Endothelial cell of umbilical vein (primary cell): ENCODE results near the gene INSL6. TPM values are rescaled to one million over a fixed set of nuclear protein-coding genes. Genes with fewer than 3 reads are reported as not detected.

Experiments
- BruUV-seq: library from RNA; stranded (reverse); fragments of 400-500 nt; replicated peaks from 2 replicates; lab custom pipeline; 2021; lab: Mats Ljungman, UMichigan
- CTCF ChIA-PET: fragments of 300-600, 350-600 bp; sonication (Branson Sonifier 250); formaldehyde crosslinking; loops from one replicate; lab custom pipeline; 2021; ENCODE audit warnings: antibody characterized with exemption, inconsistent platforms; lab: Charles Lee
- POLR2A ChIA-PET: fragments of 300-600, 350-600 bp; sonication (Branson Sonifier 250); formaldehyde crosslinking; loops from one replicate; lab custom pipeline; 2021; ENCODE audit warnings: antibody characterized with exemption, inconsistent platforms; lab: Charles Lee
- DNase-seq: peaks from one replicate; pipeline ENCODE4 v3.0.0-alpha.2; 2011; ENCODE audit warnings: low read depth, low spot score
- FAIRE-seq: peaks from 2 replicates; lab custom pipeline; 2011; peaks lifted over from hg19 to GRCh38; lab: Jason Lieb, UNC
- H2AFZ ChIP-seq: 2 replicates; pipeline ENCODE4 v1.6.0; 2012; ENCODE audit warnings: low read depth, low read length, control low read depth, inconsistent platforms
- H3K27ac ChIP-seq: 2 replicates; pipeline ENCODE4 v1.5.1; 2011; ENCODE audit warnings: low read depth, mild to moderate bottlenecking, control low read depth, low read length, moderate library complexity; ENCODE audit not compliant: insufficient read depth
- H3K27me3 ChIP-seq, 2 experiments: 2 replicates each; pipeline versions ENCODE4 v1.6.0 to v1.6.1; 2011; ENCODE audit warnings: low read length in 2 of 2, mixed read lengths in 1 of 2; ENCODE audit not compliant: control insufficient read depth in 2 of 2, insufficient read depth in 2 of 2
- H3K36me3 ChIP-seq, 2 experiments: 2 replicates in 1 of 2; 3 replicates in 1 of 2; pipeline ENCODE4 v1.5.1; 2011; ENCODE audit warnings: low read length in 2 of 2, mild to moderate bottlenecking in 1 of 2, moderate library complexity in 1 of 2; ENCODE audit not compliant: control insufficient read depth in 2 of 2, insufficient read depth in 2 of 2; ENCODE audit errors: extremely low read depth in 1 of 2
- H3K4me1 ChIP-seq: 3 replicates; pipeline ENCODE4 v1.5.1; 2011; ENCODE audit warnings: mild to moderate bottlenecking, low read length; ENCODE audit not compliant: control insufficient read depth, insufficient read depth; ENCODE audit errors: extremely low read depth
- H3K4me2 ChIP-seq: 2 replicates; pipeline ENCODE4 v1.6.1; 2011; ENCODE audit warnings: low read length, control low read depth, mixed read lengths; ENCODE audit not compliant: insufficient read depth
- H3K4me3 ChIP-seq, 3 experiments: fragments of 200-600 bp in 1 of 3; sonication (generic), shearing (Covaris generic) in 1 of 3; replicated peaks in 1 of 3; 2 replicates each; pipeline ENCODE4 v1.5.1; 2011 to 2016; ENCODE audit warnings: control low read depth in 3 of 3, low read length in 3 of 3, mild to moderate bottlenecking in 2 of 3, inconsistent platforms in 1 of 3, low read depth in 1 of 3, moderate library complexity in 1 of 3; ENCODE audit not compliant: insufficient read depth in 1 of 3
- H3K79me2 ChIP-seq: 2 replicates; pipeline ENCODE4 v1.6.0; 2012; ENCODE audit warnings: low read length, inconsistent platforms; ENCODE audit not compliant: control insufficient read depth, insufficient read depth
- H3K9ac ChIP-seq: replicated peaks from 2 replicates; pipeline ENCODE3; 2011; ENCODE audit warnings: low read length, control low read depth; ENCODE audit not compliant: insufficient read depth; ENCODE audit errors: extremely low read depth
- H3K9me1 ChIP-seq: replicated peaks from 3 replicates; pipeline ENCODE4 v1.6.0; 2011; ENCODE audit warnings: mild to moderate bottlenecking, low read length; ENCODE audit not compliant: control insufficient read depth, insufficient read depth; ENCODE audit errors: extremely low read depth
- H3K9me3 ChIP-seq: replicated peaks from 2 replicates; pipeline ENCODE4 v1.5.1; 2012; ENCODE audit warnings: low read length, inconsistent platforms; ENCODE audit not compliant: control insufficient read depth, insufficient read depth
- H4K20me1 ChIP-seq: replicated peaks from 2 replicates; pipeline ENCODE3; 2011; ENCODE audit warnings: mild to moderate bottlenecking, low read length; ENCODE audit not compliant: control insufficient read depth, insufficient read depth; ENCODE audit errors: extremely low read depth
- CTCF ChIP-seq, 2 donors: IDR thresholded peaks; 1 replicate in 1 of 2; 2 replicates in 1 of 2; pipeline ENCODE4 v1.5.1; 2011; ENCODE audit warnings: low read length in 2 of 2, mild to moderate bottlenecking in 2 of 2, moderate library complexity in 2 of 2, control low read depth in 1 of 2, inconsistent platforms in 1 of 2, low read depth in 1 of 2; ENCODE audit not compliant: insufficient read depth in 1 of 2; ENCODE audit errors: extremely low read depth in 1 of 2
- EZH2 ChIP-seq: IDR thresholded peaks from 2 replicates; pipeline ENCODE4 v1.6.1; 2012; ENCODE audit warnings: borderline replicate concordance, low read depth, mild to moderate bottlenecking, moderate library complexity, low read length, inconsistent platforms; ENCODE audit not compliant: severe bottlenecking
- FOS ChIP-seq: IDR thresholded peaks from 2 replicates; pipeline ENCODE4 v1.6.1; 2011; ENCODE audit warnings: mild to moderate bottlenecking, low read length, moderate library complexity, borderline replicate concordance; ENCODE audit not compliant: insufficient read depth
- GATA2 ChIP-seq: IDR thresholded peaks from 2 replicates; pipeline ENCODE4 v1.7.0; 2011; ENCODE audit warnings: low read depth, mild to moderate bottlenecking, moderate library complexity, mixed read lengths, low read length; ENCODE audit not compliant: insufficient read length, insufficient read depth
- JUN ChIP-seq: IDR thresholded peaks from 2 replicates; pipeline ENCODE4 v1.6.1; 2011; ENCODE audit warnings: borderline replicate concordance, low read depth; ENCODE audit not compliant: insufficient read length, insufficient read depth
- MAX ChIP-seq: IDR thresholded peaks from 2 replicates; pipeline ENCODE4 v1.6.1; 2011; ENCODE audit not compliant: insufficient read depth, insufficient read length
- MYC ChIP-seq: IDR thresholded peaks from one replicate; pipeline ENCODE4 v1.6.1; 2011; ENCODE audit warnings: mild to moderate bottlenecking, low read depth, low read length
- POLR2A ChIP-seq: IDR thresholded peaks from 2 replicates; pipeline ENCODE4 v1.6.1; 2012; ENCODE audit warnings: low read depth, mild to moderate bottlenecking, control low read depth, low read length
- POLR2AphosphoS5 ChIP-seq: IDR thresholded peaks from 2 replicates; pipeline ENCODE4 v1.6.1; 2012; ENCODE audit warnings: low read depth, mild to moderate bottlenecking, control low read depth, low read length, moderate library complexity; ENCODE audit not compliant: insufficient read depth
- dilution Hi-C: fragments of 300-500 bp; cut with MboI; formaldehyde crosslinking; loops from one replicate; pipeline ENCODE4 v1.15.0; 2019; ENCODE audit warnings: low sequenced_read_pairs; ENCODE audit not compliant: extremely low pct_ligation_motif_present
- intact Hi-C: fragments of 100-400 bp; cut with micrococcal nuclease; formaldehyde crosslinking; loops from one replicate; pipeline ENCODE4 v1.10.0; 2022
- polyA plus RNA-seq, 4 experiments: library from polyadenylated mRNA; depleted of rRNA in 3 of 4; stranded (reverse) in 3 of 4; unstranded in 1 of 4; fragments of >200 nt; gene quantifications; 2 replicates each; pipeline versions ENCODE4 v1.2.1 to v1.2.3, GENCODE V29; 2011 to 2012; ENCODE audit warnings: missing spikeins in 1 of 4
- total RNA-seq: library from RNA; stranded (reverse); gene quantifications from 2 replicates; pipeline ENCODE4 v1.2.3, GENCODE V29; 2021

The INSL6 gene
- total and polyA plus RNA-seq, 2 donors (not counting 3 experiments of a cell fraction or from before 2014, with no cell fraction given), result not detected

DNA sequence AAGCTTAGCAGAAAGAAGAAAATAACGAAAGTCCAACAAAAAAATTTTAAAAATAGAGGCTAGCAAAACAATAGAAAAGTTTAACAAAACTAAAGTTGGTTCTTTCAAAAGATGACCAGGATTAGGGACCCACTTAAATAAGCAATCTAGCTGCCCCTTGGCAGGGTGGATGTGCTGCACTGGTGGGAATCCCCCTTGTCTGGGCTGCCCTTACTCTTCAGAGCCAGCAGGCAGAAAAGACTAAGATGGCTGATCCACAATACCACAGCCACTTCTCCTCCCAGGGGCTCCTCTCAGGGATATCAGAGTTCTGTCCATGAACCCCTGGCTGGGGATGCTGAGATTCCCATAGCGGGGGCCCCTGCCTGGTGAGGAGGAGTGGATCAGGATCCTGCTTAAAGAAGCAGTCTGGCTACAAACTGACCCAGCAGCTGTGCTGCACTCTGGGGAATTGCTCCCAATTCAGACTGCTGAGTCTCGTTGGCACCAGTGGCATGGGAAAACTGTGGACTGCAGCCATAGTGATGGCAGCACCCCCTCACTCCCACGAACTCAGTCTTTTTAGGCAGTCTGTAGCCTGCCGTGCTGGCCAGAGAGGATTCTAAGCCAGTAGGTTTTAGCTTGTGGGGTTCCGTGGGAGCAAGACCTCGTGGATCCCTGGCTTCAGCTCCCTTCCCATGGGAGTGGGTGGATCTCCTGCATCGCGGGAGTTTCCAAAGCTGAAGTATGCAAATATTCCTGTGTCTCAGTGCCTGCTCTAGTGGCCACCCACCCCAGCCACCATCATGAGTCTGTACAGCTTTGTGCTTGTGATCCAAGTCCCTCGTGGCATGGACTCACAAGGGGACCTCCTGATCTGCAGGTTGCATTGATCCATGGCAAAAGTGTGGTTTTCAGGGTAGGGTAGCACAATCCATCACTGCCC, 2.9 kb upstream of the INSL6 start:
- Histone ChIP-seq H3K27me3 (no peaks in the 10 kb centered on the region), H3K4me1 (no peaks in the 10 kb centered on the region), H3K27ac (no peak overlapping the region), H2AFZ (no peak overlapping the region), H3K9ac (no peak overlapping the region), H4K20me1 (no peaks in the 10 kb centered on the region), H3K9me1 (no peaks in the 10 kb centered on the region), H3K9me3 (no peaks in the 10 kb centered on the region), H3K36me3 (no peaks in the 10 kb centered on the region), H3K4me2 (no peak overlapping the region), H3K79me2 (no peaks in the 10 kb centered on the region), H3K4me3 (no peak overlapping the region)
- ChIA-PET CTCF (interaction anchor here (1.1 to 8.0 kb wide), 6 partner anchors 75 to 412 kb away, joined by 3 to 178 read pairs (median 8); no protein-coding TSS in a partner anchor), POLR2A (no interaction called here)
- BruUV-seq, result no TSS peak
- DNase-seq (no peak), FAIRE-seq (no peak)
- intact Hi-C loops, result no loop called here
- TF ChIP-seq MAX (no peak), POLR2AphosphoS5 (no peak), MYC (no peak), JUN (no peak), FOS (no peak), CTCF (IDR thresholded peaks at IDR 0.05; ENCODE audit: extremely low read depth in 1 of 2, insufficient read depth in 1 of 2, low read depth in 1 of 2, low read length in 2 of 2) (no peak), POLR2A (no peak), EZH2 (no peak), GATA2 (no peak)
- dilution Hi-C loops, result loop anchor here (25.0 kb wide), 1 partner anchor 249 kb away; the partner anchor contains the start of gene PLGRKT
